Tongue (tissue), 2 donors: ENCODE data around the gene ATP6V1G3. TPM values are rescaled to one million over a fixed set of nuclear protein-coding genes. Genes with fewer than 3 reads are reported as not detected.
"Not testable (repeated sequence)": the region's sequence is repeated elsewhere in the genome, so short reads cannot be mapped to it uniquely, and the experiment has no call there.

Source experiments
- DNase-seq: peaks from one replicate; pipeline ENCODE4 v3.0.0-alpha.2; 2015
- total RNA-seq: library from RNA; depleted of rRNA; stranded (reverse); fragments of >200 nt; gene quantifications from one replicate; pipeline ENCODE4 v1.2.3, GENCODE V29; 2014

The ATP6V1G3 gene
- total RNA-seq, 1 donor from 2014 or later: not detected

DNA sequence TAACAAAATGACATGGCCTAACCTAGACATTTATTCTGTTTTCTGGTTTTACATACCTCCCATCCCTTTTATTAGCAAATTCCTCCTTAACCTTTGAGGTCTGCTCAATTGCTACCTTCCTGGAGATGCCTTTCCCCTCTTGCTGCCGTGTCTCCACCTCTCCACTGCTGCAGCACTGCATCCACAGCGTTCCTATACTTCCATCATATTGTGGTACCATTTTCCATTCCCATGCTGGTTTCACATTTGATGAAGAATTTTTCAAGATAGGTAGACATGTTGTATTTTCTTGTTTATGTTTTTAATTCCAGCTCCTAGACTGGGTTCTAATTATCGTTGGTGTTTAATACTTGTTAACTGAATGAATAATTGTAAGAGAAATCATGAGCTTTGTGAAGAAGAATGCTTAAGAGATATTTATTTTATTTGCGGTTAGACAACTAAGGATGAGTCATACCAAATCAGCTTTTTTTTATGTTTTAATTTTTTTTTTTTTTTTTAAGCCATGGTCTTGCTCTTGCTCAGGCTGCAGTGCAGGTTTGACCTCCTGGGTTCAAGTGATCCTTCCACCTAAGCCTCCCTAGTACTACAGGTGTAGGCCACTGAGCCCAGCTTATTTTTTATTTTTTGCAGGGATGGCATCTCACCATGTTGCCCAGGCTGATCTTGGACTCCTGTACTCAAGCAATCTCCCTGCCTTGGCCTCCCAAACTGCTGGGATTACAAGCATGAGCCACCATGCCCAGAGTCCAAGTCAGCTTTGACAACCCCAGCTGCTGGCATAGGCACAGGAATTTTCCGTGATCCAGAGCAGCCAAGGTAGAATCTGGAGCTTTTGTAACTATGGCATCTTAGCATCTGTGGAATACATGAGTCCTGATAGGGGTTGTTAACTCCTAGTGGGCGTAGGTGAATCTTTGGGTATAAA, 44.0 kb downstream of the ATP6V1G3 start:
- DNase-seq: no peak

DNA sequence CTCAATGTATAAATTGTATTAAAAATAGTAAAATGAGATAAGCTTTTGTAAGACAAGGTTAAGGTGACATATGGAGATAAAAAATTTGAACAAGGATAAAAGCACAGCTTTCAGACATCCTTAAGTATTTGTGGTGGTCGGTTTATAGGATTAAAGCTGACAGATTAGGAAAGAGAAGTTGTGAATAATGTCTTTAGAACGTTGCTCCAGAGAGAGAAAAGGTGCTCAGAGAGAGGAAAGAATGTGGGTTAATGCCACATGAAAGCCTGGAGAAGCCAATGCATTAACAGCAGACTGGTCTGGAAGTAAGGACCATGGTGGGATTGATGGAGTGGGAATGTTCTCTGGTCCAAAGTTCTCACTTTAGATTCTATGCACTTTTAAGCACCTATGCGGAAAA, 44.8 kb downstream of the ATP6V1G3 start:
- no peak for DNase-seq

DNA sequence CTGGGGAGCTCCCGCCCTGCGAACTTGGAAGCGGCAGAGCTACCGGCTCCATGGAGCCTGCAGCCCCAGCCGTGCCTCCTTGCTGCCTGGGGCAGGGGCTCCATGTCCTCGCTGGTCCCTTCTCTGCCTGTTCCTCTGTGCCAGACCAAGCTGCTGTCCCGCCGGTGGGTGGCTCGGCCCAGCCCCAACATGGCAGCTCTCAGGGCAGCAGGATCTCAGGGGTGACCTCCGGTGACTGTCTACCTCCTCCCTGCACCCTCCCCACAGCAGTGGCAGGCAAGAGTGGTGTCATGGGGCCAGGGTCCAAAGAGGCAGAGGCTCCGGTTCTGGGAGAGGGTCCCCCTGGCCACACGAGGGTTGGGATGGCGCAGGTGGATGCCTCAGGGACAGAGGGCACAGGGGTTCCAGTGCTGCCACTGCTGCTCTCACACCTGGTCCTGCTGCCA, 45.8 kb downstream of the ATP6V1G3 start:
- no peak for DNase-seq

DNA sequence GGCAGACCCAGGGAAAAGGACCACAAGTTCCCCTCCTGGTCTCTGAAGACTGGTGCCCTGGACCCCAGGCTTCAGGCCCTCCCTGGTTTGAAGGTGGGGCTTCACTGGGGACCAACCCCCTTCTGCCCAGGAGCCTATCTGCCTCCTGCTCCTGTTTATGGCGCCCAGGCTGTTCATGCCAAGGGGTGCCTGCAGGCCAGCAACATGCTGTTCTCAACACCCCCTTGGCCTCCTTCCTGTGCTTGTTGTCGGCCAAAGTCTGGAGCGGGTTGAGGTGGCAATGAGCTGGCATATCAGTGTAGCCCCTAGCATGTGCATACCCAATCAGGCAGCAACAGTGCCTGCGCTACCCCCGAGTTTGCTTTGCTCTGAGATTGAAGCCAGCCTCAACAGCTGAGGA, 46.3 kb downstream of the ATP6V1G3 start:
- no peak for DNase-seq

DNA sequence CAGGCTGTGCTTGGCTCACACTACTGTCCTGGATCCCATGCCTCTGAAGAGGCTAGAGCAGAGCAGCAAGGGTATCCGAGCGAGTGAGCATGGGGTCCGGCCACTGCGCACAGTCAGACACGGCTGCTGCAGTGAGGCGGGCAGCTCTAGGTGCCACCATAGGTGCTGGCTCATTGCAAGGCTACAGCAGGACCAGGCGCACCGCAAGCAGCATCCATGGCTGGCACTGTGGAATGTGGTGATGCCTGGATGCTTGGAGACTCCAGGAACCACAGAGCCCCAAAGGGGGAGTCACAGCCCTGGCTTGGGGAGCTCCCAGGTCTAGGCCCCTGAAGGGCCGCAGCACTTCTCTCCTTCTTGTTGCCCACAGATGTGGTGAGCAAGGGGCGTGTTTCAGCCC, 47.2 kb downstream of the ATP6V1G3 start:
- no peak for DNase-seq

DNA sequence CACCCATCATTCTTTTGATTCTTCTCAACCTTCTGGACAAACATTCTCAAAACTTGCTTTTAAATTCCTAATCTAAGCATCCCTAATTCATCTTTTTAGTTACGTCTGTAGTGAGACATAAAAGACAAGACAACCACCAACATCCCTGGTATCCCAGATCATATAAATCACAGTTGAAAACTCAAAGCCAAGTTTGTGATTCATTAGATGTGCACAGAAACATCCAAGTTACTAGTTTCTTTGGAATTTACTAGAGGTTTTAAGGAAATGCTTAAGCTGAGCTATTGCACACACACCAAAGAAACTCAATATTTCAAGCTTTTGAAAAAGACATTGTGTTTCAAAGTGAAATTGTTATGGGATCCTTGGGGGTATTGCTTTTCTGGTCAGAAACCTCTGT, 47.6 kb downstream of the ATP6V1G3 start:
- DNase-seq: no peak

DNA sequence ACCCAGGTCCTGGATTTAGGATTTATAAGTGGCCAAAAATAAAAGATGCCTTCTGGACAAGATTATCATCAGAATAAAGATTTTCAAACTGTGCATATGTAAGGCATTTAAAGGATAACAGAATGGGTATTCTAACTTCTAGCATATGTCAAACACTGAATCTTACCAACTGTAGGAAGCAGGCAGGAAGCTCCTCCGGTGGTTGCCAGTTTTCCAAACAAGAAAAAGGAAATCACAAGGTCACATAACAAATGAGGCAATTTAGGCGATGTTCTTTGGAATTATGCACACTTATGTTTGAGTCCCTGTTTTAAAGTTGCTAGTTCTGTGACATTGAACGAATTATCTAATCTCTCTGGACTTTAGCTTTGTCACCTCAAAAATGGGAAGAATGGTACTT, 48.9 kb downstream of the ATP6V1G3 start:
- no peak for DNase-seq

DNA sequence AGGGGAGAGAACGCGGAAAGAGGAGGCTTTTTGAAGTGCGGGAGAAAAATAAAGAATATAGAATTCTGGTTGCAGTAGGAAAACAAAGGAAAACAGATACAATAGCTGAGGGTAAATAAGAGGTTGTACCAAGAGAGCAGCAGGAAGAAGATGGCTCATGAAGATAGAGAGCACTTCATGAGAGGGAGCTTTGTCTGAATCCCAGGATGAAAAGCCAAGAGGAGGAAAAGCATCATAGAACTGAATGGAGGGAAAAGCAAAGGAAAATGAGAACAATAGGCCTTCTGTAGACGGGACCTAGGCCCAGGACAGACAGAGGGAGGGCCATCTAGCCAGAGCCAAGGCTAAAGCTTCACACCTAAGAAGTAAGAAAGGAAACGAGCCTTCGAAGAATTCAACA, 49.5 kb downstream of the ATP6V1G3 start:
- no peak for DNase-seq

DNA sequence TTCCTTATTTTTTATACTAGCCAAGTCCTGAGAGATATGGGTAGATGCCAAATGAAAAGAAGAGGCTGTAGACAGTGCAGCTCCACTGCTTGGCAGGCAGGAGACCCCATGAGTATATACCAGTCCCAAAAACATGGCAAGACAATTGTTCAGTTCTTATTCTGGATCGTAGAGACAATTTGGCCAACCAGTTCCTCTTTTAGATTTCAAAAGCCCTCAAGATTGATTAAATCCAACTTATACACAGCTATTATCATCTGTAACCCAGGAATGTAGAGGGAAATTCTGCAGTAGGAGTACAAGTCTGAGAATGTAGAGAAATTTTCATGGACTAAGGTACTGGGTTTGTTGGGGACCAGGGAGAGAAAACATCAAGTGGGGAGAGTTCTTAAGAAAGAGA, 50.3 kb downstream of the ATP6V1G3 start:
- no peak for DNase-seq

DNA sequence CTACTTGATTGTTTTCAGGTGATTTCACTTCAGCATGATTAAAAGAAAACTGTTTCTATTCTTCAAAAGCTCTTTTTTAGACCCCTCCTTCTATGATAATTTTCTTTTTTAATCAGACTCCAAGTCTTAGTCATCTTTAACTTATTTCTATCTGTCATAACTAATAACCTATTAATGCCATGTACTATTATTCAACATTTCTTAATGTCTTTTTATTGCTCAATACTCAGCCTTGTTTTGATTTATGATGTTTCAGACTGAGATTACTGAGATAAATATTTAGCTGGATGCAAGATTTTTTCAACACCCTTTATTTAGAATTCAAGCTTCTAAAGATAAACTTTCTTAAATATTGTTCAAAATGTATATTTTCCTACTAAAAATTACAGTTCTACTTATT, 53.6 kb downstream of the ATP6V1G3 start:
- DNase-seq: no peak

DNA sequence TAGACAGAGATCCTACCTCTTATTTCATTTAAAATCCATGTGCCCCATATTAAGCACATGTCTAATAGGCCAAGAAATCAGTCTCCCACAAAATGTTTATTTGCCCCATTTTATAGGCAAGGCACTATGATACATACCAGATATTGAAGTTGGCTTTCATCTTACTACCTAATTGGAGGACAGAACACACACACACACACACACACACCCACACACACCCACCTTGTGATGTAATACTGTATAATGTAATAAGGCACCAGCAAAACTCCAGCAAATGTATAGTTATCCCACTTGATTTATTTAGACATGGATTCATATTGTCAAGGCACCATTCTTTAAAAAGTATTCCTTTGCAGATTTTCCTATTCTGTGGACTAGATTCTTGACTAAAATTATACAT, 56.8 kb downstream of the ATP6V1G3 start:
- no peak for DNase-seq

DNA sequence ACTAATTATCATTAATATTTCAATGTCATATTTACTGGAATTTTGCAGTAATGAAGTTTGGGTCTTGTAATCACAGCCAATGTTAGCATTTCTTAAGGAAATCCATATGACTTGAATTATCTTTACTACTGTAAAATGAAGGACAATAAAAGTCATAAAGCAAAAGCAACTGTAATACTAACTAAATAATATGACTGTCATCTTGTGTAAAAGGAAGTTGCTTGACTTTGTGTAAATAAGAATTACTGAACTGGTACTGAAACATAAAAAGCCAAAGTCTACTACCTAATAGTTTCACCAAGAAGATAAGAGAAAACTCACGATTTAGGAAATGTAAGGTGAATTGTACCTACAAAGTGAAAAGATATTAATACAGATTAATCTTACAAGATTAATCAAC, 57.5 kb downstream of the ATP6V1G3 start:
- no peak for DNase-seq

DNA sequence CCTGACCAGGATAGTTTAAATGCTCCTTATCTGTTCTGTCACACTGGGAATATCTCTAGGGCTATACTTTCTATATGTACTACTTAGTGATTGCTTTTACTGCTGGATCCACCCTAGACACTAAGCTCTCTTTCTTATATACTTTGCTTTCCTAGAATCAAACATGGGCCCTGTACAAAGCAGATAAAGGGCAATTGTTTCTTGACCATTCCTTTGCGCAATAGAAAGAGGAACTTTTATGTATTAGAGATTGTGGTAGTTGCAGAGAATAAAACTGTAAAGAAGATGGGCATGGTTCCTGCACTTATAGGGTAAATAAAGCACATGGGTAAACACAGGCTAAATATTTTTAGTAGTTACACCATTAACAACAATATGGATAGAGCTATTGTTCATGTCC, 58.8 kb downstream of the ATP6V1G3 start:
- DNase-seq: no peak

DNA sequence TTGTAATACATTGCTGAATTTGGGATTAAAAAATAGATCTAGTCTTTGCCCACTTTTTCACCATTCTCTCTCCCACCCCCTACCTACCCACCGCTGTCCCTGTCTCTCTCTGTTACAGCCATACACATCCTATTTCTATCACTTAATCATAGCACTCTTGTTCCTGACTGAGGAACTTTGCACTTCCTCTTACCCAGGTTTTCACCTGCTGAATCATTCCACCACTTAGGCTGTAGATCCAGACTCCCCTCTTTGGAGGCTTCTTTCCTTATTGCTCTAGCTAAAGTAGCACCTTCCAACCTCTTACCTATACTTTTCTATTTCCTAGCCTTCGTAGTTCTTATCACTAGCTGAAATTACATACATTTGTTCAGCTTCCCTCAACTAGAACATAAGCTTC, 59.6 kb downstream of the ATP6V1G3 start:
- DNase-seq: no peak

DNA sequence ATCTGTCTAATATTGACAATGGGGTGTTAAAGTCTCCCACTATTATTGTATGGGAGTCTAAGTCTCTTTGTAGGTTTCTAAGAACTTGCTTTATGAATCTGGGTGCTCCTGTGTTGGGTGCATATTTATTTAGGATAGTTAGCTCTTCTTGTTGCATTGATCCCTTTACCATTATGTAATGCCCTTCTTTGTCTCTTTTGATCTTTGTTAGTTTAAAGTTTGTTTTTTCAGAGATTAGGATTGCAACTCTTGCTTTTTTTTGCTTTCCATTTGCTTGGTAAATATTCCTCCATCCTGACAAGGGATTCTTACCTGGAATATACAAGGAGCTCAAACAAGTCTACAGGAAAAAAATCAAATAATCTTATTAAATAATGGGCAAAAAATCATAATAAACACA, 63.1 kb downstream of the ATP6V1G3 start:
- not testable (repeated sequence) for DNase-seq

Other genes starting within 250 kb of the ATP6V1G3 start
- gene PTPRC, start 98.4 kb upstream of the ATP6V1G3 start, total RNA-seq: 17.1 TPM